Heart left ventricle (tissue), 13 donors: ENCODE measurements around the gene PTPRZ1.

Source experiments
- CTCF ChIP-seq, 12 donors: fragments of 200-600 bp; sonication (generic) in 4 of 12; IDR thresholded peaks; one replicate each; pipeline versions ENCODE4 v1.5.0 to v1.8.0; 2018 to 2022; ENCODE audit warnings: antibody characterized with exemption in 12 of 12, mild to moderate bottlenecking in 5 of 12
- POLR2A ChIP-seq, 2 donors: fragments of 450-650 bp; IDR thresholded peaks; one replicate each; pipeline ENCODE4 v1.6.1; 2017; ENCODE audit warnings: antibody characterized with exemption in 2 of 2, mild to moderate bottlenecking in 2 of 2, moderate library complexity in 2 of 2
- donor health status: ischemic (EF 13 %, LVEDD 7.1; RV severe dilation, severe dysfunction).
- donor health status: DM: no; HTN: yes; CAD: no.
- donor health status: DM: no; HTN: no; CAD: no.
- donor health status: ischemic (EF 25% LVEDD 6.9; RV normal size, moderate dysfunction).
- donor health status: ischemic (EF 25% LVEDD 5.7; RV mildly dilated, moderate dysfunction).
- donor health status: ischemic (EF 35%, LVEDD 5.7; RV mildly dilated, moderate dysfunction).
- donor health status: nonischemic (EF 11% LVEDD 7.7; RV severe dilation, severe dysfunction).
- donor health status: DM: yes; HTN: yes; CAD: no.
- donor health status: PGD.
- donor health status: ischemic (EF 29% LVEDD 5.4; RV normal size, mild dysfunction).
- donor health status: nonischemic (EF 23%, LVEDD 6.1; RV moderate dilation, normal function).

GRCh38 chr7:121966935-121967332 lies 94.0 kb downstream of the PTPRZ1 start:
- TF ChIP-seq CTCF (IDR thresholded peaks at IDR 0.05) (no peak), POLR2A (IDR thresholded peaks at IDR 0.05) (no peak)
